Stimulated activated effector memory CD8-positive, alpha-beta T cell treated with anti-CD3 and anti-CD28 coated beads, Interleukin-12 subunit alpha, Interleukin-12 subunit beta, amount 100 ng/mL, for 72 hours (primary cell): ENCODE measurements around the gene HDAC9.

Experiments
- ATAC-seq: fragments of 150-1000 bp; cut with Tn5 transposase; 2 replicates; pipeline ENCODE4 v1.10.0; 2021
- DNase-seq, 2 donors: peaks; one replicate each; pipeline ENCODE4 v3.0.0; 2021 to 2022; ENCODE audit warnings: low spot score in 2 of 2
- H3K27ac Mint-ChIP-seq: one replicate; pipeline ENCODE4 v1.8.0; 2022; ENCODE audit warnings: mild to moderate bottlenecking, mixed read lengths
- H3K36me3 Mint-ChIP-seq: one replicate; pipeline ENCODE4 v1.8.0; 2022; ENCODE audit warnings: mild to moderate bottlenecking, mixed read lengths
- H3K4me1 Mint-ChIP-seq: one replicate; pipeline ENCODE4 v1.8.0; 2022; ENCODE audit warnings: mixed read lengths
- H3K4me3 Mint-ChIP-seq: one replicate; pipeline ENCODE4 v1.8.0; 2022; ENCODE audit warnings: mild to moderate bottlenecking, mixed read lengths
- H3K9me3 Mint-ChIP-seq: one replicate; pipeline ENCODE4 v1.8.0; 2022; ENCODE audit warnings: mixed read lengths

Gene HDAC9

GRCh38 chr7:18474944-18475343 is 20.6 kb upstream of the HDAC9 start:
- no peak overlapping the region for H3K27ac Mint-ChIP-seq
- ATAC-seq, result no peak
- DNase-seq, result no peak
- H3K4me3 Mint-ChIP-seq, result no peak overlapping the region
- no peaks in the 10 kb centered on the region for H3K36me3 Mint-ChIP-seq
- H3K9me3 Mint-ChIP-seq, result no peaks in the 10 kb centered on the region
- peaks cover 7% of the 10 kb centered on the region for H3K4me1 Mint-ChIP-seq

- ATAC-seq, result no peak
- no peak overlapping the region for H3K27ac Mint-ChIP-seq
- no peaks in the 10 kb centered on the region for H3K9me3 Mint-ChIP-seq
- no peak for DNase-seq
- peaks cover 7% of the 10 kb centered on the region for H3K4me1 Mint-ChIP-seq
- no peak overlapping the region for H3K4me3 Mint-ChIP-seq
- no peaks in the 10 kb centered on the region for H3K36me3 Mint-ChIP-seq
Observed at GRCh38 chr7:18475488-18475887, 20.1 kb upstream of the HDAC9 start.

GRCh38 chr7:18481776-18482175 is 13.8 kb upstream of the HDAC9 start:
- Mint-ChIP-seq H3K4me1 (no peaks in the 10 kb centered on the region), H3K27ac (no peak overlapping the region), H3K4me3 (no peak overlapping the region), H3K36me3 (no peaks in the 10 kb centered on the region), H3K9me3 (no peaks in the 10 kb centered on the region)
- ATAC-seq (no peak), DNase-seq (no peak)

GRCh38 chr7:18488049-18488448 is 7.5 kb upstream of the HDAC9 start:
- no peak overlapping the region for H3K4me3 Mint-ChIP-seq
- no peak for DNase-seq
- H3K9me3 Mint-ChIP-seq, result no peaks in the 10 kb centered on the region
- no peak overlapping the region for H3K27ac Mint-ChIP-seq
- no peaks in the 10 kb centered on the region for H3K4me1 Mint-ChIP-seq
- H3K36me3 Mint-ChIP-seq, result no peaks in the 10 kb centered on the region
- ATAC-seq, result no peak

GRCh38 chr7:18489624-18490023 is 5.9 kb upstream of the HDAC9 start:
- H3K4me3 Mint-ChIP-seq, result no peak overlapping the region
- no peaks in the 10 kb centered on the region for H3K4me1 Mint-ChIP-seq
- H3K36me3 Mint-ChIP-seq, result no peaks in the 10 kb centered on the region
- DNase-seq (no peak), ATAC-seq (no peak)
- no peaks in the 10 kb centered on the region for H3K9me3 Mint-ChIP-seq
- H3K27ac Mint-ChIP-seq, result no peak overlapping the region

- Mint-ChIP-seq H3K9me3 (no peaks in the 10 kb centered on the region), H3K36me3 (no peaks in the 10 kb centered on the region), H3K27ac (no peak overlapping the region), H3K4me1 (peaks cover 6% of the 10 kb centered on the region), H3K4me3 (no peak overlapping the region)
- no peak for DNase-seq
- no peak for ATAC-seq
Observed at GRCh38 chr7:18491871-18492270, 3.7 kb upstream of the HDAC9 start.

GRCh38 chr7:18494406-18494805 is 1.1 kb upstream of the HDAC9 start:
- peaks cover 12% of the 10 kb centered on the region for H3K4me1 Mint-ChIP-seq
- no peak overlapping the region for H3K27ac Mint-ChIP-seq
- H3K36me3 Mint-ChIP-seq, result no peaks in the 10 kb centered on the region
- H3K4me3 Mint-ChIP-seq, result no peak overlapping the region
- ATAC-seq (no peak), DNase-seq (no peak)
- H3K9me3 Mint-ChIP-seq, result no peaks in the 10 kb centered on the region

GRCh38 chr7:18494821-18495408 is 634 bp upstream of the HDAC9 start:
- ATAC-seq (peak; percentile 81), DNase-seq (no peak)
- no peaks in the 10 kb centered on the region for H3K36me3 Mint-ChIP-seq
- H3K27ac Mint-ChIP-seq, result peak overlapping the region; percentile 22
- no peaks in the 10 kb centered on the region for H3K9me3 Mint-ChIP-seq
- H3K4me1 Mint-ChIP-seq, result peaks cover 12% of the 10 kb centered on the region
- peak overlapping the region; percentile 60 for H3K4me3 Mint-ChIP-seq

GRCh38 chr7:18496341-18496700 is 772 bp downstream of the HDAC9 start:
- DNase-seq, result no peak
- Mint-ChIP-seq H3K4me1 (peaks cover 17% of the 10 kb centered on the region), H3K27ac (peak overlapping the region; percentile 22), H3K36me3 (no peaks in the 10 kb centered on the region), H3K9me3 (no peaks in the 10 kb centered on the region), H3K4me3 (peak overlapping the region; percentile 60)
- ATAC-seq, result peak; percentile 3

GRCh38 chr7:18497082-18497481 is 1.5 kb downstream of the HDAC9 start:
- ATAC-seq (no peak), DNase-seq (no peak)
- Mint-ChIP-seq H3K36me3 (no peaks in the 10 kb centered on the region), H3K4me1 (peaks cover 17% of the 10 kb centered on the region), H3K9me3 (no peaks in the 10 kb centered on the region), H3K4me3 (peak overlapping the region; percentile 60), H3K27ac (peak overlapping the region; percentile 22)

- Mint-ChIP-seq H3K4me3 (peak overlapping the region; percentile 60), H3K4me1 (peaks cover 17% of the 10 kb centered on the region), H3K9me3 (no peaks in the 10 kb centered on the region), H3K36me3 (no peaks in the 10 kb centered on the region), H3K27ac (peak overlapping the region; percentile 43)
- ATAC-seq (no peak), DNase-seq (no peak)
Observed at GRCh38 chr7:18497800-18498199, 2.3 kb downstream of the HDAC9 start.

GRCh38 chr7:18498341-18498740 is 2.8 kb downstream of the HDAC9 start:
- no peak for DNase-seq
- Mint-ChIP-seq H3K4me1 (peaks cover 17% of the 10 kb centered on the region), H3K27ac (peak overlapping the region; percentile 43), H3K4me3 (peak overlapping the region; percentile 60), H3K36me3 (no peaks in the 10 kb centered on the region), H3K9me3 (no peaks in the 10 kb centered on the region)
- no peak for ATAC-seq

- H3K4me3 Mint-ChIP-seq, result peak overlapping the region; percentile 6
- H3K9me3 Mint-ChIP-seq, result no peaks in the 10 kb centered on the region
- H3K27ac Mint-ChIP-seq, result no peak overlapping the region
- ATAC-seq, result no peak
- peaks cover 9% of the 10 kb centered on the region for H3K36me3 Mint-ChIP-seq
- no peak for DNase-seq
- peaks cover 22% of the 10 kb centered on the region for H3K4me1 Mint-ChIP-seq
Observed at GRCh38 chr7:18499407-18500177, 4.0 kb downstream of the HDAC9 start.

- DNase-seq (no peak), ATAC-seq (no peak)
- Mint-ChIP-seq H3K27ac (no peak overlapping the region), H3K9me3 (no peaks in the 10 kb centered on the region), H3K4me3 (no peak overlapping the region), H3K4me1 (peaks cover 22% of the 10 kb centered on the region), H3K36me3 (peaks cover 14% of the 10 kb centered on the region)
Observed at GRCh38 chr7:18503126-18503866, 7.7 kb downstream of the HDAC9 start.

GRCh38 chr7:18504965-18505364 is 9.4 kb downstream of the HDAC9 start:
- Mint-ChIP-seq H3K4me3 (no peak overlapping the region), H3K4me1 (peaks cover 34% of the 10 kb centered on the region)
- ATAC-seq, result no peak

More at GRCh38 chr7:18504965-18505364, 9.4 kb downstream of the HDAC9 start:
- no peak for DNase-seq
- Mint-ChIP-seq H3K9me3 (no peaks in the 10 kb centered on the region), H3K36me3 (peaks cover 14% of the 10 kb centered on the region), H3K27ac (no peak overlapping the region)
